Parathyroid adenoma (tissue), 2 donors: ENCODE data around the gene DDI2.

Experiments used
- H2AFZ ChIP-seq: fragments of 300-600 bp; sonication (generic); one replicate; pipeline ENCODE4 v1.7.0; 2017; ENCODE audit warnings: antibody characterized with exemption, mild to moderate bottlenecking
- H3K27ac ChIP-seq: fragments of 300-600 bp; sonication (generic); one replicate; pipeline ENCODE4 v1.7.0; 2017
- H3K27me3 ChIP-seq: fragments of 300-600 bp; sonication (generic); one replicate; pipeline ENCODE4 v1.7.0; 2017; ENCODE audit warnings: low read length; ENCODE audit not compliant: control insufficient read depth, insufficient read depth
- H3K36me3 ChIP-seq: fragments of 300-600 bp; sonication (generic); one replicate; pipeline ENCODE4 v1.7.0; 2017; ENCODE audit warnings: low read length; ENCODE audit not compliant: control insufficient read depth, insufficient read depth
- H3K4me1 ChIP-seq: fragments of 300-600 bp; sonication (generic); one replicate; pipeline ENCODE4 v1.7.0; 2017; ENCODE audit warnings: control low read depth
- H3K4me2 ChIP-seq: fragments of 300-600 bp; sonication (generic); one replicate; pipeline ENCODE4 v1.7.0; 2017; ENCODE audit warnings: low read length
- H3K4me3 ChIP-seq: fragments of 300-600 bp; sonication (generic); one replicate; pipeline ENCODE4 v1.7.0; 2017; ENCODE audit warnings: low read depth, low read length
- H3K79me2 ChIP-seq: fragments of 300-600 bp; sonication (generic); one replicate; pipeline ENCODE4 v1.7.0; 2017; ENCODE audit warnings: control low read depth
- H3K9ac ChIP-seq: fragments of 300-600 bp; sonication (generic); one replicate; pipeline ENCODE4 v1.7.0; 2017; ENCODE audit warnings: mild to moderate bottlenecking
- H3K9me3 ChIP-seq: fragments of 300-600 bp; sonication (generic); one replicate; pipeline ENCODE4 v1.7.0; 2017; ENCODE audit warnings: low read length; ENCODE audit not compliant: control insufficient read depth
- CTCF ChIP-seq: fragments of 300-600 bp; sonication (generic); IDR thresholded peaks from one replicate; pipeline ENCODE4 v1.7.0; 2017; ENCODE audit warnings: antibody characterized with exemption, mild to moderate bottlenecking
- donor health status: primary hyperparathyroidism.

Gene DDI2

DNA sequence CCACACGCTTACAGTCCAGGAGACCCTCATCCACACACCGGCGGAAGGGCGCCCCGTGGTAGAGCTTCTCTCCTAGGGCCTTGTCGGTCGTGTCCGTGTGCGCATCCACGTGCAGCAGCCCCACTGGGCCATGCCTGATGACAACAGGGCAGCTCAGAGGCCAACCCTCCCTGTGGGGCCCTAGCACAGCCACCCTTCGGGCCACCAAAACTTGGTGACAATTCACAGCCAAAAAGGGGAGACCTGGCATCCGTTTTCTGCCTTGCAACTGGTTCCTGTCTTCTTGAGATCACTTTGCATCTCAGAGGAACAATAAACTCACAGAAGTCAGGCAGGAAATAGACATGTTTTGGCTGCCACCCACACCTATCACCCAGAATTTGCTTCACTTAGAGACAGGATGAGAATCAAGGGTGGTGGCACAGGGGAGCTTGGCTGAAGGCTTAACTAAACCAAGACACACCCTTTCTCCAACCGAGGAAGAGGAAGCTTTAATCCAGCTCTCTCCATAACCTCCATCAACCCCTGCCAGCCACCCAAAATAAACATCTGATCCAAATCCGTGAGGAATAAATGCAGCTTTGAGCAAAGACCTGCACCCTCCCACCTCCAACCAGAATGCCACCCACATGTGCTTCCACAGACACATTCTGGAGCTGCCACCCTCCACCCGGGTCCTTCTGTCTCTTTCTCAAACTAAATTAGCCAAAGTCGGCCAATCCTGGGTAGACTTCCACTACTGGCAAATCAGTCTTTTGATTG lies 38.2 kb upstream of the DDI2 start:
- peaks cover 19% of the 10 kb centered on the region for H3K4me1 ChIP-seq
- TF ChIP-seq CTCF: no peak
- H2AFZ ChIP-seq: peak overlapping the region; percentile 36
- no peaks in the 10 kb centered on the region for H3K9me3 ChIP-seq
- no peaks in the 10 kb centered on the region for H3K79me2 ChIP-seq
- H3K36me3 ChIP-seq: no peaks in the 10 kb centered on the region
- H3K4me2 ChIP-seq: peak overlapping the region; percentile 64
- H3K27ac ChIP-seq: peak overlapping the region; percentile 85
- no peak overlapping the region for H3K9ac ChIP-seq
- peak overlapping the region; percentile 39 for H3K4me3 ChIP-seq
- no peaks in the 10 kb centered on the region for H3K27me3 ChIP-seq

DNA sequence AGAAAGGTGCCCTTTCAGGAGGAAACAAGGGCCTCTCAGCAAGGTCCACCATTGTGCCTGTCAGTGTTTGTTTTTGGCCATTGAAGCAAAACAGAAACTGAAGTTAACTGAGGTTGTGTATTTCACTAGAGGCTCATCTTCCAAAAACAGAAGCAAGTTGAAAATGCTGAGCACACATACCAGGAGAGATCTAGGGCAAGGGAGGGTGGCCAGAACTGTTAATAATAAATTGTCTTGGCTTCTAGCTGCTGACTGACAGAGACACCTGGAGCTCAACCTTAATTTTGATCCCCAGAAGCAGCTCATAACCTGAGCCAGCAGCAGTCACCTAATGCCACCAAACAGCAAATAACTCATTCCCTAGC lies 37.6 kb upstream of the DDI2 start:
- H3K4me1 ChIP-seq: peaks cover 14% of the 10 kb centered on the region
- TF ChIP-seq CTCF: no peak
- peak overlapping the region; percentile 36 for H2AFZ ChIP-seq
- H3K9me3 ChIP-seq: no peaks in the 10 kb centered on the region
- H3K36me3 ChIP-seq: no peaks in the 10 kb centered on the region
- H3K27ac ChIP-seq: peak overlapping the region; percentile 85
- no peaks in the 10 kb centered on the region for H3K79me2 ChIP-seq
- peak overlapping the region; percentile 39 for H3K4me3 ChIP-seq
- H3K4me2 ChIP-seq: peak overlapping the region; percentile 64
- H3K9ac ChIP-seq: no peak overlapping the region
- H3K27me3 ChIP-seq: no peaks in the 10 kb centered on the region

DNA sequence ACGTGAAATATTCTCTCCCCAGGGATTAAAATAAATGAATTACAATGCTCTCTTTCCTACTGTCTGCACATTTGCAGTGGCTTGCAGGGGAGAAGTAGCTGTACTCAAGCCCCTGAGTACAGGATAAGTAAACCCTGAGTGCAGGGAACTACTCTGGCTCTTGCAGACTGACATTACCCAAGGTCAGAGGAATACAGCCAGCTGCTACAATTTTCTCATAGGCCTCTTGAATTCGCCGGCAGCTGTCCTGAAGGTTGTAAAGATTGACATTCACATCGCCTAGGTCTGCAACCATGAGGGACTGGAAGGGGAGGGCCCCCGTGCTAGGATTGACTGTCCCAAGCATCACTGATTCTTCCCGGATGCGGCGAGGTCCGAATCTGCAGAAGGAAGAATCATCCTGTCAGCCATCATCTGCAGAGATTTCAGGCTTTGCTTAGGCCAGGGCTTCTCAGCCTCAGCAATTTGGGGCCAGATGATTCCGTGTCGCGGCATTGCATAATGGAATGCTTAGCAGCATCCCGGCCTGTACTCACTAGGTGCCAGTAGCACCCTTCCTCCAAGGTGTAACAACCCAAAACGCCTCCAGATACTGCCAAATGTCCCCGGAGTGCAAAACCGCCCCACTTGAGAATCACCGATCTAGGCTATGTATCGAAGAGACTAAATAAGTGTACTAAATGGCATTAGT lies 34.1 kb upstream of the DDI2 start:
- Histone ChIP-seq H3K27me3 (no peaks in the 10 kb centered on the region), H3K4me1 (peaks cover 10% of the 10 kb centered on the region), H3K4me2 (no peak overlapping the region), H3K79me2 (no peaks in the 10 kb centered on the region), H2AFZ (no peak overlapping the region), H3K27ac (no peak overlapping the region), H3K4me3 (no peak overlapping the region), H3K36me3 (no peaks in the 10 kb centered on the region), H3K9ac (no peak overlapping the region), H3K9me3 (no peaks in the 10 kb centered on the region)
- no peak for TF ChIP-seq CTCF

DNA sequence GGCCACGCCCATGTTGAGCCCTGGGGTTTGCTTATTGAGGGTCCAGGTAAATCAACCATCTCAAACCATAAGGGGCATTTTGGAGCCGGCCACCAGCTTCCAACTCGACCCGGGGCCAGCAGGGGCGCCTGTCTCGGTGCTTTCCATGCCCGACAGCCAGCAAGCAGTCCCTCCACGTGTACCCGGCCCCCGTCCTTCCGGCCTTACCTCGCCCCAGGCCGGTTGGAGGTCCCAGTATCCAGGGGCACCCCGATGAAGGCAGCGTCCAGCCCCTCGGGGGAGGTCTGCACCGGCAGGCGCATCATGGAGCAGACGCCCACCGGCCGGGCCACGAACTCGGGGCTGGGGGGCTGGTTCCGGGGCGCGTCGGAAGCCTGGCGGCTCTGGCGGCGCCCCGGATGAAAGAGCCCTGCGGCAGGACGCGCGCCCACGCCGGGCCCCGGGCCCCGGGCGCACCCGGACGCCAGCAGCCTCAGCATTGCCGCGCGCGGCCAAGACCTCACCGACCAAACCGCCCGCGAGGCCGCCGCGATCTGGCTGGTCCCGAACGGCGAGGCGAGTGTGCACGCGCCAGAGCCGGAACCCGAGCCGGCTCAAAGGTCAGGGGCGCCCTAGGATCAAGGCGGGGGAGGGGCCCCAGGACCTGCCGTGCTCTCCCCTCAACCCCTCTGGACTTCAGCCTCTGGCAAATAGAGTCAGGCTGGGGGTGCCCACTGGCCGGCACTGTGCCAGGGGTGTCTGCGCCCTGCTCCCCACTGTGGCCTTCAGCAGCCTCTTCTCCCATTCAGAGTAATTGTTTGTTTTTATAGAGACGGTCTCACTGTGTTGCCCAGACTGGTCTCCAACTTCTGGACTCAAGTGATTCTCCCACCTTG lies 32.5 kb upstream of the DDI2 start, which contains the start of gene AGMAT:
Gene AGMAT, minus strand, starts transcription at position 563 of the 875 bp plus-strand sequence. Its CDS starts 84 bp downstream, at position 479.
- Histone ChIP-seq H2AFZ (peak within 1 kb of the TSS; percentile 87), H3K4me1 (peaks cover 2% of the 10 kb centered on the region), H3K27ac (no peak within 1 kb of the TSS), H3K79me2 (no peaks in the 10 kb centered on the region), H3K27me3 (no peaks in the 10 kb centered on the region), H3K9ac (no peak within 1 kb of the TSS), H3K9me3 (no peaks in the 10 kb centered on the region), H3K36me3 (no peaks in the 10 kb centered on the region), H3K4me2 (peak within 1 kb of the TSS; percentile 63), H3K4me3 (peak within 1 kb of the TSS; percentile 22)
- no peak for TF ChIP-seq CTCF
